Caco-2 (cell line): ENCODE data around the gene KLB. TPM values are rescaled to one million over a fixed set of nuclear protein-coding genes. Genes with fewer than 3 reads are reported as not detected.
"Not testable (repeated sequence)": the region's sequence is repeated elsewhere in the genome, so short reads cannot be mapped to it uniquely, and the experiment has no call there.

Experiments
- BruUV-seq: library from RNA; stranded (reverse); fragments of 400-500 nt; replicated peaks from 2 replicates; lab custom pipeline; 2021; lab: Mats Ljungman, UMichigan
- CTCF ChIA-PET: fragments of 300-600 bp; sonication (Branson Sonifier 250); formaldehyde crosslinking; loops from one replicate; lab custom pipeline; 2022; ENCODE audit warnings: antibody characterized with exemption; lab: Charles Lee
- POLR2A ChIA-PET: fragments of 300-600 bp; sonication (Branson Sonifier 250); formaldehyde crosslinking; loops from one replicate; lab custom pipeline; 2022; ENCODE audit warnings: antibody characterized with exemption; lab: Charles Lee
- DNase-seq, 2 experiments: peaks; one replicate each; pipeline versions ENCODE4 v3.0.0 to v3.0.0-alpha.2; 2020 to 2022
- H3K27me3 ChIP-seq: replicated peaks from 2 replicates; pipeline ENCODE4 v1.6.0; 2011; ENCODE audit warnings: low read length; ENCODE audit not compliant: control insufficient read depth, insufficient read depth
- H3K36me3 ChIP-seq: 2 replicates; pipeline ENCODE4 v1.5.1; 2011; ENCODE audit warnings: low read length; ENCODE audit not compliant: control insufficient read depth, insufficient read depth
- H3K4me1 ChIP-seq: fragments of 250-450 bp; sonication (Bioruptor Pico); 2 replicates; pipeline ENCODE4 v1.5.1; 2020; ENCODE audit warnings: mild to moderate bottlenecking
- H3K4me3 ChIP-seq: 2 replicates; pipeline ENCODE4 v1.5.1; 2011; ENCODE audit warnings: low read depth, mild to moderate bottlenecking, control low read depth, low read length
- H3K9me3 ChIP-seq: fragments of 250-450 bp; sonication (Bioruptor Pico); 2 replicates; pipeline ENCODE4 v1.5.1; 2020; ENCODE audit warnings: mild to moderate bottlenecking, moderate library complexity
- H3K27ac Mint-ChIP-seq: one replicate; pipeline ENCODE4 v1.8.0; 2022; ENCODE audit warnings: mixed read lengths; ENCODE audit not compliant: unreplicated experiment
- H3K27me3 Mint-ChIP-seq: one replicate; pipeline ENCODE4 v1.8.0; 2022; ENCODE audit warnings: mixed read lengths; ENCODE audit not compliant: insufficient read depth, unreplicated experiment
- H3K36me3 Mint-ChIP-seq: one replicate; pipeline ENCODE4 v1.8.0; 2022; ENCODE audit warnings: mild to moderate bottlenecking, mixed read lengths; ENCODE audit not compliant: insufficient read depth, unreplicated experiment
- H3K4me1 Mint-ChIP-seq: one replicate; pipeline ENCODE4 v1.8.0; 2022; ENCODE audit warnings: low read depth, mixed read lengths; ENCODE audit not compliant: unreplicated experiment
- H3K4me3 Mint-ChIP-seq: one replicate; pipeline ENCODE4 v1.8.0; 2022; ENCODE audit warnings: mild to moderate bottlenecking, moderate library complexity, mixed read lengths; ENCODE audit not compliant: unreplicated experiment
- H3K9me3 Mint-ChIP-seq: one replicate; pipeline ENCODE4 v1.8.0; 2022; ENCODE audit warnings: mixed read lengths; ENCODE audit not compliant: unreplicated experiment
- CTCF ChIP-seq, 2 experiments: fragments of 200-600 bp in 1 of 2; IDR thresholded peaks; 1 replicate in 1 of 2; 2 replicates in 1 of 2; pipeline versions ENCODE4 v1.5.1 to v1.8.0; 2011 to 2022; ENCODE audit warnings: antibody characterized with exemption in 1 of 2, control low read depth in 1 of 2, inconsistent platforms in 1 of 2, low read depth in 1 of 2, low read length in 1 of 2, mild to moderate bottlenecking in 1 of 2, moderate library complexity in 1 of 2; ENCODE audit not compliant: insufficient read depth in 1 of 2, severe bottlenecking in 1 of 2, unreplicated experiment in 1 of 2
- intact Hi-C: fragments of 100-400 bp; cut with micrococcal nuclease; formaldehyde crosslinking; loops from one replicate; pipeline ENCODE4 v1.10.0; 2022; ENCODE audit not compliant: unreplicated experiment
- total RNA-seq: library from RNA; stranded (reverse); gene quantifications from 2 replicates; pipeline ENCODE4 v1.2.3, GENCODE V29; 2022

The KLB gene
- total RNA-seq, 1 experiment from 2014 or later = 2.2 TPM

DNA sequence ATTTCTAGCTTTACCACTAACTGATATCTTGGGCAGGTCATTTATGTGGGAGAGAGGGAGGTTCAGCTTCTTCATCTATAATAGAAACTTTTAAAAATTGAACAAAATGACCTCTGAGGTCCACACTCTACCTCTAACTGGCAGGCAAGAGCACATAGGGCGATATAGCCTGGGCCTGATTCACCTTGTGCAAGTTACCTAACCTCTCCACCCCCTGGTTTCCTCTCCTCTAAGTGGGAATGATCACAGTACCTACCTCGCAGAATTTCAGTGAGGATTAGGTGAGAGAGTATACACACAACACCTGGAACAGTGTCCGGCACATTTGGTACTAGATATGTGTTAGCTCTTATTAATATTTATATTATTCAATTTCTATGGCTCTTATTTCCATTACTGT lies 15.5 kb downstream of the KLB start:
- Mint-ChIP-seq H3K4me3 (no peak overlapping the region), H3K9me3 (no peaks in the 10 kb centered on the region), H3K27ac (no peak overlapping the region), H3K27me3 (no peaks in the 10 kb centered on the region), H3K36me3 (no peaks in the 10 kb centered on the region), H3K4me1 (no peaks in the 10 kb centered on the region)
- Histone ChIP-seq H3K4me3 (no peak overlapping the region), H3K4me1 (peaks cover 19% of the 10 kb centered on the region), H3K27me3 (no peaks in the 10 kb centered on the region), H3K36me3 (no peaks in the 10 kb centered on the region), H3K9me3 (no peaks in the 10 kb centered on the region)
- CTCF ChIA-PET = no interaction called here
- POLR2A ChIA-PET = no interaction called here
- intact Hi-C loops = no loop called here
- no peak for TF ChIP-seq CTCF (IDR thresholded peaks at IDR 0.05; ENCODE audit: insufficient read depth in 1 of 2, low read depth in 1 of 2, low read length in 1 of 2, severe bottlenecking in 1 of 2, unreplicated experiment in 1 of 2)
- DNase-seq = no peak
- BruUV-seq = no TSS peak

- H3K27me3 Mint-ChIP-seq, H3K36me3 ChIP-seq, H3K4me3 ChIP-seq, H3K4me3 Mint-ChIP-seq, H3K9me3 Mint-ChIP-seq, H3K27ac Mint-ChIP-seq, BruUV-seq, intact Hi-C loops, H3K9me3 ChIP-seq, POLR2A ChIA-PET, H3K36me3 Mint-ChIP-seq, H3K27me3 ChIP-seq, CTCF ChIA-PET, DNase-seq: not testable (repeated sequence)
- H3K4me1 Mint-ChIP-seq = peaks cover 20% of the 10 kb centered on the region
- H3K4me1 ChIP-seq = peaks cover 28% of the 10 kb centered on the region
These were observed 18.6 kb downstream of the KLB start for GRCh38 chr4:39425297-39425696.

DNA sequence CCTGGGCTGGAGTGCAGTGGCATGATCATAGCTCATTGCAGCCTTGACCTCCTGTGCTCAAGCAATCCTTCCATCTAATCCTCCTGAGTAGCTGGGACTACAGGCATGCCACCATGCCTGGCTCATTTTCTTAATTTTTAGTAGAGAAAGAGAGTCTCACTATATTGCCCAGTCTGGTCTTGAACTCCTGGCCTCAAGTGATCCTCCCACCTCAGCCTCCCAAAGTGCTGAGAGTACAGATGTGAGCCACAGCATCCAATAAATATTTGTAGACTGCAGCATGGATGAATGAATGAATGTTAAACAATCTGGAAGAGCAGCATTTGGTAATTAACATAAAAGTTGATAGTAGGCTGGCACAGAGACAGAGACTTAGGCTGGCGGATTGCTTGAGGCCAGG lies 20.0 kb downstream of the KLB start:
- Mint-ChIP-seq H3K9me3 (no peaks in the 10 kb centered on the region), H3K36me3 (peaks cover 5% of the 10 kb centered on the region), H3K27me3 (no peaks in the 10 kb centered on the region), H3K27ac (no peak overlapping the region), H3K4me3 (no peak overlapping the region), H3K4me1 (peaks cover 20% of the 10 kb centered on the region)
- ChIA-PET CTCF (interaction anchor here (1.1 kb wide), 1 partner anchor 9 kb away, joined by 4 read pairs; no protein-coding TSS in a partner anchor), POLR2A (no interaction called here)
- DNase-seq = no peak
- Histone ChIP-seq H3K9me3 (no peaks in the 10 kb centered on the region), H3K4me1 (peaks cover 33% of the 10 kb centered on the region), H3K4me3 (no peak overlapping the region), H3K27me3 (no peaks in the 10 kb centered on the region), H3K36me3 (no peaks in the 10 kb centered on the region)
- intact Hi-C loops = no loop called here
- no TSS peak for BruUV-seq
- no peak for TF ChIP-seq CTCF (IDR thresholded peaks at IDR 0.05; ENCODE audit: insufficient read depth in 1 of 2, low read depth in 1 of 2, low read length in 1 of 2, severe bottlenecking in 1 of 2, unreplicated experiment in 1 of 2)
